Measurements from ENCODE around the gene DYNC1LI1. TPM values are rescaled to one million over a fixed set of nuclear protein-coding genes. Genes with fewer than 3 reads are reported as not detected.

The DYNC1LI1 gene
- total and polyA plus RNA-seq, 9 of the 15 experiments (the other 6 are each of a cell fraction or from before 2014, with no cell fraction given), result 21.0 to 85.4 (median 61.3) TPM

GRCh38 chr3:32498252-32498651 lies 72.4 kb downstream of the DYNC1LI1 start:
- Histone ChIP-seq H3K36me3 (ENCODE audit: control insufficient read depth, insufficient read depth, low read length) (peaks cover 3% of the 10 kb centered on the region), H3K4me2 (ENCODE audit: insufficient read depth, low read length) (no peak overlapping the region), H3K79me2 (ENCODE audit: control insufficient read depth, insufficient read depth, low read length) (peaks cover 54% of the 10 kb centered on the region), H3K27me3 (ENCODE audit: control insufficient read depth in 2 of 2, insufficient read depth in 2 of 2, low read length in 2 of 2) (no peaks in the 10 kb centered on the region), H3K9ac (ENCODE audit: insufficient read depth in 1 of 2, low read depth in 2 of 2, low read length in 2 of 2) (no peak overlapping the region), H2AFZ (ENCODE audit: low read depth, low read length) (no peak overlapping the region), H3K4me1 (replicated peaks in 1 of 2; ENCODE audit: control insufficient read depth in 2 of 2, insufficient read depth in 2 of 2, low read length in 2 of 2) (peaks cover 22 to 39% of the 10 kb centered on the region in 2 experiments), H4K20me1 (replicated peaks; ENCODE audit: control insufficient read depth, insufficient read depth, low read length) (peaks cover 6% of the 10 kb centered on the region), H3K27ac (ENCODE audit: extremely low read depth, low read depth, low read length) (no peak overlapping the region), H3K9me3 (replicated peaks; ENCODE audit: control insufficient read depth, insufficient read depth, low read depth, low read length) (no peaks in the 10 kb centered on the region), H3K9me1 (ENCODE audit: control insufficient read depth, insufficient read depth, low read length) (no peaks in the 10 kb centered on the region), H3K4me3 (no peak overlapping the region)
- ATAC-seq, result no peak
- in situ Hi-C loops (cut with MboI), result no loop called here
- DNase-seq (ENCODE audit: extremely low read depth in 1 of 4, low spot score in 3 of 4), result no peak
- no TSS peak for BruUV-seq (replicated peaks)
- CTCF ChIA-PET (ENCODE audit: low intra/inter-chr PET ratio), result no interaction called here
- no peak for FAIRE-seq
- 93% methylated on average over 2 of the region's 3 CpGs for WGBS (ENCODE audit: insufficient coverage, low coverage, missing lambda C conversion rate)
- POLR2A ChIA-PET, result interaction anchor here (0.7 kb wide), 1 partner anchor 26 kb away, joined by 4 read pairs; no protein-coding TSS in a partner anchor
- intact Hi-C loops (cut with micrococcal nuclease), result no loop called here
- TF ChIP-seq, protein P1, sequence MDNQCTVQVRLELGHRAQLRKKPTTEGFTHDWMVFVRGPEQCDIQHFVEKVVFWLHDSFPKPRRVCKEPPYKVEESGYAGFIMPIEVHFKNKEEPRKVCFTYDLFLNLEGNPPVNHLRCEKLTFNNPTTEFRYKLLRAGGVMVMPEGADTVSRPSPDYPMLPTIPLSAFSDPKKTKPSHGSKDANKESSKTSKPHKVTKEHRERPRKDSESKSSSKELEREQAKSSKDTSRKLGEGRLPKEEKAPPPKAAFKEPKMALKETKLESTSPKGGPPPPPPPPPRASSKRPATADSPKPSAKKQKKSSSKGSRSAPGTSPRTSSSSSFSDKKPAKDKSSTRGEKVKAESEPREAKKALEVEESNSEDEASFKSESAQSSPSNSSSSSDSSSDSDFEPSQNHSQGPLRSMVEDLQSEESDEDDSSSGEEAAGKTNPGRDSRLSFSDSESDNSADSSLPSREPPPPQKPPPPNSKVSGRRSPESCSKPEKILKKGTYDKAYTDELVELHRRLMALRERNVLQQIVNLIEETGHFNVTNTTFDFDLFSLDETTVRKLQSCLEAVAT (IDR thresholded peaks at IDR 0.05), result no peak
- peak; percentile 46; the same call in 1 of the 2 replicates for TF ChIP-seq ZNF316 (IDR thresholded peaks at IDR 0.05)

GRCh38 chr3:32495609-32496008 lies 75.0 kb downstream of the DYNC1LI1 start:
- no peak overlapping the region for H3K4me2 ChIP-seq (ENCODE audit: insufficient read depth, low read length)
- peaks cover 12% of the 10 kb centered on the region for H3K36me3 ChIP-seq (ENCODE audit: control insufficient read depth, insufficient read depth, low read length)
- ChIA-PET CTCF (ENCODE audit: low intra/inter-chr PET ratio) (no interaction called here), POLR2A (interaction anchor here (0.6 to 1.4 kb wide), 3 partner anchors 12 to 69 kb away, joined by 3 to 4 read pairs (median 3); no protein-coding TSS in a partner anchor)
- peaks cover 35% of the 10 kb centered on the region for H3K79me2 ChIP-seq (ENCODE audit: control insufficient read depth, insufficient read depth, low read length)
- H3K9ac ChIP-seq (ENCODE audit: insufficient read depth in 1 of 2, low read depth in 2 of 2, low read length in 2 of 2), result no peak overlapping the region
- no peaks in the 10 kb centered on the region for H3K27me3 ChIP-seq (ENCODE audit: control insufficient read depth in 2 of 2, insufficient read depth in 2 of 2, low read length in 2 of 2)
- H3K4me3 ChIP-seq, result no peak overlapping the region
- no peak for FAIRE-seq
- BruUV-seq (replicated peaks), result no TSS peak
- no peak overlapping the region for H2AFZ ChIP-seq (ENCODE audit: low read depth, low read length)
- ATAC-seq, result no peak
- intact Hi-C loops (cut with micrococcal nuclease), result no loop called here
- in situ Hi-C loops (cut with MboI), result no loop called here
- DNase-seq (ENCODE audit: extremely low read depth in 1 of 4, low spot score in 3 of 4), result no peak
- 82% methylated on average over 2 of the region's 2 CpGs for WGBS (ENCODE audit: insufficient coverage, low coverage, missing lambda C conversion rate)
- no peaks in the 10 kb centered on the region; the same call in 1 of the 2 replicates for H4K20me1 ChIP-seq (replicated peaks; ENCODE audit: control insufficient read depth, insufficient read depth, low read length)
- no peaks in the 10 kb centered on the region for H3K9me1 ChIP-seq (ENCODE audit: control insufficient read depth, insufficient read depth, low read length)
- H3K9me3 ChIP-seq (replicated peaks; ENCODE audit: control insufficient read depth, insufficient read depth, low read depth, low read length), result no peaks in the 10 kb centered on the region
- no peak overlapping the region for H3K27ac ChIP-seq (ENCODE audit: extremely low read depth, low read depth, low read length)
- peaks cover 15 to 34% of the 10 kb centered on the region in 2 experiments for H3K4me1 ChIP-seq (replicated peaks in 1 of 2; ENCODE audit: control insufficient read depth in 2 of 2, insufficient read depth in 2 of 2, low read length in 2 of 2)
- TF ChIP-seq EHMT2 (IDR thresholded peaks at IDR 0.05) (no peak), MXI1 (IDR thresholded peaks at IDR 0.05; ENCODE audit: low read depth, low read length) (no peak), ZBTB49 (CRISPR knock-in tag; IDR thresholded peaks at IDR 0.05; ENCODE audit: borderline replicate concordance) (no peak), HMG20A (CRISPR knock-in tag; conservative IDR thresholded peaks at IDR 0.05) (no peak)
- TF ChIP-seq, protein P2, sequence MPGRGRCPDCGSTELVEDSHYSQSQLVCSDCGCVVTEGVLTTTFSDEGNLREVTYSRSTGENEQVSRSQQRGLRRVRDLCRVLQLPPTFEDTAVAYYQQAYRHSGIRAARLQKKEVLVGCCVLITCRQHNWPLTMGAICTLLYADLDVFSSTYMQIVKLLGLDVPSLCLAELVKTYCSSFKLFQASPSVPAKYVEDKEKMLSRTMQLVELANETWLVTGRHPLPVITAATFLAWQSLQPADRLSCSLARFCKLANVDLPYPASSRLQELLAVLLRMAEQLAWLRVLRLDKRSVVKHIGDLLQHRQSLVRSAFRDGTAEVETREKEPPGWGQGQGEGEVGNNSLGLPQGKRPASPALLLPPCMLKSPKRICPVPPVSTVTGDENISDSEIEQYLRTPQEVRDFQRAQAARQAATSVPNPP (IDR thresholded peaks at IDR 0.05; ENCODE audit: borderline replicate concordance, insufficient read depth, insufficient read length), result no peak

Data from K562 (cell line).